HUES64 (cell line): ENCODE measurements around the gene MTA1.

Experiments used
- H3K27ac ChIP-seq: 2 replicates; pipeline ENCODE4 v1.7.0; 2013; ENCODE audit warnings: low read depth, low read length, inconsistent platforms
- H3K27me3 ChIP-seq: 2 replicates; pipeline ENCODE4 v1.6.1; 2013; ENCODE audit warnings: mild to moderate bottlenecking, low read length; ENCODE audit not compliant: insufficient read depth
- H3K36me3 ChIP-seq: 2 replicates; pipeline ENCODE4 v1.6.1; 2013; ENCODE audit warnings: mild to moderate bottlenecking, low read length; ENCODE audit not compliant: insufficient read depth
- H3K4me1 ChIP-seq: 2 replicates; pipeline ENCODE4 v1.6.1; 2013; ENCODE audit warnings: mild to moderate bottlenecking, low read length, moderate library complexity; ENCODE audit not compliant: insufficient read depth
- H3K4me3 ChIP-seq: 2 replicates; pipeline ENCODE4 v1.5.1; 2013; ENCODE audit warnings: mild to moderate bottlenecking, low read length, moderate library complexity
- H3K9ac ChIP-seq: 2 replicates; pipeline ENCODE4 v1.6.1; 2013; ENCODE audit warnings: mild to moderate bottlenecking, low read depth, low read length
- H3K9me3 ChIP-seq: 2 replicates; pipeline ENCODE4 v1.6.1; 2013; ENCODE audit warnings: low read depth, low read length; ENCODE audit not compliant: insufficient read depth
- WGBS: fragments of 150-250, 120-280 bp; methylation state at CpG from one replicate; pipeline ENCODE4 v1.1.7; 2013; ENCODE audit warnings: missing lambda C conversion rate; 5-methylcytosine and 5-hydroxymethylcytosine counted together

The MTA1 gene

GRCh38 chr14:105475269-105476096 lies 55.9 kb downstream of the MTA1 start:
- WGBS, result 7% methylated on average over 48 of the region's 48 CpGs
- no peak overlapping the region for H3K27ac ChIP-seq
- H3K4me1 ChIP-seq, result no peaks in the 10 kb centered on the region; the same call in 1 of the 2 replicates
- peaks cover 59% of the 10 kb centered on the region for H3K27me3 ChIP-seq
- H3K9ac ChIP-seq, result no peak overlapping the region
- H3K36me3 ChIP-seq, result no peaks in the 10 kb centered on the region
- H3K4me3 ChIP-seq, result peak overlapping the region; percentile 61
- H3K9me3 ChIP-seq, result no peaks in the 10 kb centered on the region

GRCh38 chr14:105476097-105476830 lies 56.6 kb downstream of the MTA1 start:
- Histone ChIP-seq H3K4me3 (peak overlapping the region; percentile 61), H3K27ac (no peak overlapping the region), H3K9ac (no peak overlapping the region), H3K4me1 (peaks cover 3% of the 10 kb centered on the region), H3K27me3 (peaks cover 67% of the 10 kb centered on the region), H3K9me3 (no peaks in the 10 kb centered on the region), H3K36me3 (no peaks in the 10 kb centered on the region)
- 48% methylated on average over 21 of the region's 21 CpGs for WGBS

- Histone ChIP-seq H3K27ac (no peak overlapping the region), H3K9ac (no peak overlapping the region), H3K36me3 (no peaks in the 10 kb centered on the region), H3K9me3 (no peaks in the 10 kb centered on the region), H3K4me3 (no peak overlapping the region), H3K4me1 (peaks cover 5% of the 10 kb centered on the region), H3K27me3 (peaks cover 73% of the 10 kb centered on the region)
- WGBS, result 70% methylated on average over 16 of the region's 16 CpGs
These were observed 57.4 kb downstream of the MTA1 start for GRCh38 chr14:105476831-105477659.

GRCh38 chr14:105477660-105478397 lies 58.2 kb downstream of the MTA1 start:
- WGBS, result 13% methylated on average over 52 of the region's 56 CpGs
- Histone ChIP-seq H3K9ac (no peak overlapping the region), H3K9me3 (no peaks in the 10 kb centered on the region), H3K27me3 (peaks cover 81% of the 10 kb centered on the region), H3K27ac (no peak overlapping the region), H3K36me3 (no peaks in the 10 kb centered on the region), H3K4me1 (peaks cover 9% of the 10 kb centered on the region), H3K4me3 (no peak overlapping the region)

GRCh38 chr14:105478398-105479251 lies 59.0 kb downstream of the MTA1 start:
- Histone ChIP-seq H3K9ac (no peak overlapping the region), H3K36me3 (no peaks in the 10 kb centered on the region), H3K4me3 (no peak overlapping the region), H3K4me1 (peaks cover 9% of the 10 kb centered on the region), H3K9me3 (no peaks in the 10 kb centered on the region), H3K27ac (no peak overlapping the region), H3K27me3 (peaks cover 87% of the 10 kb centered on the region)
- 6% methylated on average over 73 of the region's 81 CpGs for WGBS

GRCh38 chr14:105479431-105480158 lies 60.0 kb downstream of the MTA1 start:
- H3K4me1 ChIP-seq, result peaks cover 9% of the 10 kb centered on the region

GRCh38 chr14:105480199-105480746 lies 60.6 kb downstream of the MTA1 start:
- Histone ChIP-seq H3K9me3 (no peaks in the 10 kb centered on the region), H3K27ac (no peak overlapping the region), H3K4me3 (no peak overlapping the region), H3K9ac (no peak overlapping the region), H3K4me1 (peaks cover 9% of the 10 kb centered on the region), H3K27me3 (peaks cover 97% of the 10 kb centered on the region), H3K36me3 (no peaks in the 10 kb centered on the region)
- WGBS, result 68% methylated on average over 15 of the region's 15 CpGs

More at GRCh38 chr14:105479431-105480158, 60.0 kb downstream of the MTA1 start:
- 44% methylated on average over 34 of the region's 34 CpGs for WGBS
- Histone ChIP-seq H3K4me3 (peak overlapping the region; percentile 19; the same call in 1 of the 2 replicates), H3K36me3 (no peaks in the 10 kb centered on the region), H3K9ac (no peak overlapping the region), H3K9me3 (no peaks in the 10 kb centered on the region), H3K27me3 (peaks cover 97% of the 10 kb centered on the region), H3K27ac (no peak overlapping the region)

GRCh38 chr14:105480807-105481801 lies 61.5 kb downstream of the MTA1 start:
- WGBS, result 11% methylated on average over 29 of the region's 35 CpGs
- Histone ChIP-seq H3K9ac (peak overlapping the region; percentile 65), H3K4me1 (peaks cover 9% of the 10 kb centered on the region), H3K36me3 (no peaks in the 10 kb centered on the region), H3K27ac (no peak overlapping the region), H3K4me3 (peak overlapping the region; percentile 12; the same call in 1 of the 2 replicates), H3K9me3 (no peaks in the 10 kb centered on the region), H3K27me3 (peaks cover 97% of the 10 kb centered on the region)
